CD14-positive monocyte (primary cell): ENCODE data around the gene TMEM212. TPM values are rescaled to one million over a fixed set of nuclear protein-coding genes. Genes with fewer than 3 reads are reported as not detected.

Experiments used
- DNase-seq, 3 donors: peaks; one replicate each; pipeline ENCODE4 v3.0.0-alpha.2; 2011 to 2022
- H2AFZ ChIP-seq: 2 replicates; pipeline ENCODE4 v1.6.0; 2012; ENCODE audit warnings: mild to moderate bottlenecking, low read depth, low read length, inconsistent platforms; ENCODE audit not compliant: insufficient read depth, poor library complexity, severe bottlenecking
- H3K27ac ChIP-seq, 2 donors: 1 replicate in 1 of 2; 2 replicates in 1 of 2; pipeline ENCODE4 v1.5.1; 2012 to 2013; ENCODE audit warnings: low read length in 2 of 2, control low read depth in 1 of 2, inconsistent platforms in 1 of 2, low read depth in 1 of 2, mild to moderate bottlenecking in 1 of 2
- H3K27me3 ChIP-seq, 2 donors: one replicate each; pipeline versions ENCODE4 v1.6.0 to v1.6.1; 2011 to 2013; ENCODE audit warnings: low read length in 2 of 2; ENCODE audit not compliant: control insufficient read depth in 2 of 2, insufficient read depth in 2 of 2
- H3K36me3 ChIP-seq, 2 donors: replicated peaks in 1 of 2; 1 replicate in 1 of 2; 2 replicates in 1 of 2; pipeline versions ENCODE4 v1.5.1 to v1.6.1; 2012 to 2013; ENCODE audit warnings: low read length in 2 of 2, control low read depth in 1 of 2, inconsistent platforms in 1 of 2, mild to moderate bottlenecking in 1 of 2; ENCODE audit not compliant: insufficient read depth in 2 of 2, control insufficient read depth in 1 of 2
- H3K4me1 ChIP-seq, 2 donors: 1 replicate in 1 of 2; 2 replicates in 1 of 2; pipeline versions ENCODE4 v1.5.1 to v1.6.1; 2012 to 2013; ENCODE audit warnings: low read length in 2 of 2, control low read depth in 1 of 2, inconsistent platforms in 1 of 2, mild to moderate bottlenecking in 1 of 2, moderate library complexity in 1 of 2; ENCODE audit not compliant: insufficient read depth in 2 of 2, control insufficient read depth in 1 of 2
- H3K4me2 ChIP-seq: replicated peaks from 2 replicates; pipeline ENCODE3; 2012; ENCODE audit warnings: low read length, moderate library complexity, mild to moderate bottlenecking; ENCODE audit not compliant: poor library complexity, severe bottlenecking; ENCODE audit errors: extremely low read depth
- H3K4me3 ChIP-seq, 3 experiments: fragments of 200-600 bp in 1 of 3; sonication (generic) in 1 of 3; replicated peaks in 1 of 3; 1 replicate in 2 of 3; 2 replicates in 1 of 3; pipeline ENCODE4 v1.5.1; 2011 to 2013; ENCODE audit warnings: low read length in 3 of 3, mild to moderate bottlenecking in 3 of 3, control low read depth in 2 of 3, low read depth in 2 of 3, inconsistent platforms in 1 of 3, moderate library complexity in 1 of 3
- H3K79me2 ChIP-seq: 2 replicates; pipeline ENCODE4 v1.6.0; 2012; ENCODE audit warnings: mild to moderate bottlenecking, control low read depth, inconsistent platforms, low read length, moderate library complexity; ENCODE audit not compliant: insufficient read depth
- H3K9ac ChIP-seq: 2 replicates; pipeline ENCODE4 v1.6.0; 2017; ENCODE audit warnings: low read length, mild to moderate bottlenecking; ENCODE audit not compliant: insufficient read depth, poor library complexity, severe bottlenecking
- H3K9me3 ChIP-seq, 2 donors: replicated peaks in 1 of 2; 1 replicate in 1 of 2; 2 replicates in 1 of 2; pipeline versions ENCODE4 v1.5.1 to v1.6.1; 2012 to 2013; ENCODE audit warnings: low read length in 2 of 2, control low read depth in 1 of 2; ENCODE audit not compliant: control insufficient read depth in 1 of 2, insufficient read depth in 1 of 2
- H4K20me1 ChIP-seq: 2 replicates; pipeline ENCODE4 v1.6.0; 2012; ENCODE audit warnings: mild to moderate bottlenecking, low read length, control low read depth, moderate library complexity; ENCODE audit not compliant: insufficient read depth
- H3K27ac Mint-ChIP-seq, 7 donors: one replicate each; pipeline ENCODE4 v1.8.0; 2020; ENCODE audit warnings: mild to moderate bottlenecking in 7 of 7, mixed read lengths in 7 of 7, moderate library complexity in 6 of 7, inconsistent platforms in 2 of 7
- H3K27me3 Mint-ChIP-seq, 3 donors: one replicate each; pipeline ENCODE4 v1.8.0; 2021 to 2022; ENCODE audit warnings: low read depth in 3 of 3, mild to moderate bottlenecking in 3 of 3, mixed read lengths in 3 of 3, moderate library complexity in 3 of 3, inconsistent platforms in 1 of 3
- H3K36me3 Mint-ChIP-seq, 2 donors: one replicate each; pipeline ENCODE4 v1.8.0; 2020; ENCODE audit warnings: mixed read lengths in 2 of 2, inconsistent platforms in 1 of 2, mild to moderate bottlenecking in 1 of 2
- H3K4me1 Mint-ChIP-seq: one replicate; pipeline ENCODE4 v1.8.0; 2020; ENCODE audit warnings: mild to moderate bottlenecking, mixed read lengths
- H3K4me3 Mint-ChIP-seq, 2 donors: one replicate each; pipeline ENCODE4 v1.8.0; 2020; ENCODE audit warnings: mild to moderate bottlenecking in 2 of 2, mixed read lengths in 2 of 2, moderate library complexity in 1 of 2
- H3K9me3 Mint-ChIP-seq, 7 donors: one replicate each; pipeline ENCODE4 v1.8.0; 2020 to 2022; ENCODE audit warnings: mixed read lengths in 7 of 7, mild to moderate bottlenecking in 6 of 7, moderate library complexity in 6 of 7, inconsistent platforms in 2 of 7
- CTCF ChIP-seq: fragments of 200-600 bp; IDR thresholded peaks from one replicate; pipeline ENCODE4 v1.8.0; 2022; ENCODE audit warnings: antibody characterized with exemption, mild to moderate bottlenecking
- WGBS: methylation state at CpG from one replicate; pipeline ENCODE4 v1.1.5; 2013; ENCODE audit warnings: missing lambda C conversion rate; ENCODE audit not compliant: insufficient coverage; 5-methylcytosine and 5-hydroxymethylcytosine counted together
- intact Hi-C, 2 donors: fragments of 100-400 bp; cut with micrococcal nuclease; formaldehyde crosslinking; loops; one replicate each; pipeline versions ENCODE4 v1.15.0 to v1.15.1; 2023
- polyA plus RNA-seq, 3 donors: library from polyadenylated mRNA; depleted of rRNA in 1 of 3; unstranded in 2 of 3; stranded (reverse) in 1 of 3; fragments of 300-500 nt in 2 of 3; fragments of >200 nt in 1 of 3; fragmentation: Illumina TruSeq in 2 of 3; gene quantifications; 1 replicate in 2 of 3; 2 replicates in 1 of 3; pipeline ENCODE4 v1.2.3, GENCODE V29; 2012 to 2021

Gene TMEM212
- polyA plus RNA-seq, 3 donors, result not detected

GRCh38 chr3:171906951-171907676 lies 64.0 kb downstream of the TMEM212 start:
- Histone ChIP-seq H3K79me2 (no peaks in the 10 kb centered on the region), H3K4me1 (no peaks in the 10 kb centered on the region), H4K20me1 (no peaks in the 10 kb centered on the region), H3K27ac (no peak overlapping the region), H3K4me2 (no peak overlapping the region), H3K4me3 (no peak overlapping the region), H3K36me3 (no peaks in the 10 kb centered on the region), H3K27me3 (no peaks in the 10 kb centered on the region), H2AFZ (no peak overlapping the region), H3K9me3 (peaks cover 0 to 15% of the 10 kb centered on the region in 2 donors), H3K9ac (no peak overlapping the region)
- no peak for TF ChIP-seq CTCF
- no peak for DNase-seq
- no peak overlapping the region for H3K4me3 Mint-ChIP-seq
- intact Hi-C loops, result no loop called here
- no peaks in the 10 kb centered on the region for H3K36me3 Mint-ChIP-seq
- 94% methylated on average over 29 of the region's 33 CpGs for WGBS
- H3K4me1 Mint-ChIP-seq, result peaks cover 2% of the 10 kb centered on the region
- H3K9me3 Mint-ChIP-seq, result peaks cover 0 to 18% (median 11%) of the 10 kb centered on the region in 7 donors
- peaks cover 0 to 3% (median 2%) of the 10 kb centered on the region in 3 donors for H3K27me3 Mint-ChIP-seq
- H3K27ac Mint-ChIP-seq, result no peak overlapping the region

- intact Hi-C loops, result no loop called here
- Mint-ChIP-seq H3K9me3 (peaks cover 0 to 18% (median 11%) of the 10 kb centered on the region in 7 donors), H3K4me1 (peaks cover 2% of the 10 kb centered on the region), H3K27me3 (peaks cover 0 to 3% (median 2%) of the 10 kb centered on the region in 3 donors), H3K4me3 (no peak overlapping the region), H3K27ac (no peak overlapping the region), H3K36me3 (no peaks in the 10 kb centered on the region)
- Histone ChIP-seq H3K9me3 (peaks cover 0 to 15% of the 10 kb centered on the region in 2 donors), H3K36me3 (no peaks in the 10 kb centered on the region), H3K9ac (no peak overlapping the region), H4K20me1 (no peaks in the 10 kb centered on the region), H3K27me3 (no peaks in the 10 kb centered on the region), H3K4me2 (no peak overlapping the region), H2AFZ (no peak overlapping the region), H3K27ac (no peak overlapping the region), H3K4me3 (no peak overlapping the region), H3K4me1 (no peaks in the 10 kb centered on the region), H3K79me2 (no peaks in the 10 kb centered on the region)
- 100% methylated on average over 1 of the region's 2 CpGs for WGBS
- no peak for TF ChIP-seq CTCF
- DNase-seq, result no peak
Measured at GRCh38 chr3:171907761-171908160, 64.6 kb downstream of the TMEM212 start.
